ENCODE results near the gene C13orf46.

DNA sequence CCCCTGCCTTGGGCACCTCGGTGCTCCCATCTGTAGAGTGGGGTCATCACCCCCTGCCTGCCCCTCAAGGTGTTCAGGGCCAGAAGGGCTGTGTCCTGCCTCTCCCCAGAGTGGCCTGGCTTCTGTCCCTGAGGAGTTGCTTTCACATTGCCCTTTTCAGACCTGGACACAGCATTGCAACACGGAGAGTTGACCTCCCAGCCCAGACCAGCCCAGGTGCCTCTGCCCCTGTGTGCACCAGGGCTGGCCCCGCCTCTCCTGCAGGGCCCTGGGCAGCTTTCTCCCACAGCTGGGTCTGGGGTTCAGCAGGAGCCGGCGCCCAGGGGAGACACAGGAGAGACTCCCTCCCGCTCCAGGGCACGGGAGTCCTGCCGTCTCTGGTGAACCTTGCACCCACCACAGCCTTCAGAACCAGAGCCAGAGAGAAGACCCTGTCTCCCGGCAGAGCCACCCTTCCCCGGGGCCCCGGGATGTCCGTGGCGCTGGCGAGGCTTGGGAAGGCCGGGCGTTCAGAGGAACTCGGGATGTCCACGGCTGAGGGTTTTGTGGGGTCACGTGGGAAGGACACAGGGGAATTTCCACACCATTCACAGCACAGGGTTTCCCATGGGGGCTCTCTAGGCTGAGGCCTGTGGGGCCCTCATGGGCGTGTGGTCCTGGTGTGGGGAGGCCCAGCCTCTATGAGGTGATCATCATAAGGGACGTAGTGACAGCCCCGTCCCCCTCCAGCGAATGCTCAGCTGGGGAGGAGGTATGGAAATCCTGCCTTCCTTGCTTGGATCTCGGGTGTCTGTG lies 23.2 kb downstream of the C13orf46 start:
- TF ChIP-seq FOXM1 (IDR thresholded peaks at IDR 0.05; ENCODE audit: borderline replicate concordance) (no peak), ELF4 (IDR thresholded peaks at IDR 0.05) (no peak), SP1 (IDR thresholded peaks at IDR 0.05) (no peak), ARNT (IDR thresholded peaks at IDR 0.05) (no peak), BHLHE40 (IDR thresholded peaks at IDR 0.05; ENCODE audit: borderline replicate concordance) (no peak), FOXA1 (IDR thresholded peaks at IDR 0.05) (no peak), PKNOX1 (IDR thresholded peaks at IDR 0.05) (no peak), FOXK2 (IDR thresholded peaks at IDR 0.05) (no peak), SUZ12 (IDR thresholded peaks at IDR 0.05) (no peak), LEF1 (IDR thresholded peaks at IDR 0.05; ENCODE audit: borderline replicate concordance) (no peak), TARDBP (IDR thresholded peaks at IDR 0.05) (no peak), NFRKB (IDR thresholded peaks at IDR 0.05) (no peak)

Data from HEK293T (cell line).